ENCODE measurements around the gene HNRNPH1.

The HNRNPH1 gene

GRCh38 chr5:179605026-179605833 lies 18.2 kb downstream of the HNRNPH1 start:
- DNase-seq (ENCODE audit: insufficient read length) (no peak), FAIRE-seq (no peak)
- TF ChIP-seq TAF1 (IDR thresholded peaks at IDR 0.05; ENCODE audit: borderline replicate concordance, low read depth, low read length) (no peak), POLR2A (IDR thresholded peaks at IDR 0.05; ENCODE audit: low read depth, low read length) (no peak), POLR2AphosphoS5 (IDR thresholded peaks at IDR 0.05; ENCODE audit: low read depth, low read length) (no peak)

- FAIRE-seq (no peak), DNase-seq (ENCODE audit: insufficient read length) (no peak)
- TF ChIP-seq POLR2A (IDR thresholded peaks at IDR 0.05; ENCODE audit: low read depth, low read length) (no peak), TAF1 (IDR thresholded peaks at IDR 0.05; ENCODE audit: borderline replicate concordance, low read depth, low read length) (no peak), POLR2AphosphoS5 (IDR thresholded peaks at IDR 0.05; ENCODE audit: low read depth, low read length) (no peak)
Observed at GRCh38 chr5:179603308-179603707, 20.2 kb downstream of the HNRNPH1 start.

GRCh38 chr5:179601871-179602625 lies 21.4 kb downstream of the HNRNPH1 start:
- DNase-seq (ENCODE audit: insufficient read length) (no peak), FAIRE-seq (no peak)
- no peak for TF ChIP-seq TAF1 (IDR thresholded peaks at IDR 0.05; ENCODE audit: borderline replicate concordance, low read depth, low read length)
- no peak for TF ChIP-seq POLR2A (IDR thresholded peaks at IDR 0.05; ENCODE audit: low read depth, low read length)
- no peak for TF ChIP-seq POLR2AphosphoS5 (IDR thresholded peaks at IDR 0.05; ENCODE audit: low read depth, low read length)

- no peak for TF ChIP-seq POLR2AphosphoS5 (IDR thresholded peaks at IDR 0.05; ENCODE audit: low read depth, low read length)
- TF ChIP-seq POLR2A (IDR thresholded peaks at IDR 0.05; ENCODE audit: low read depth, low read length), result no peak
- no peak for TF ChIP-seq TAF1 (IDR thresholded peaks at IDR 0.05; ENCODE audit: borderline replicate concordance, low read depth, low read length)
- DNase-seq (ENCODE audit: insufficient read length) (no peak), FAIRE-seq (no peak)
Observed at GRCh38 chr5:179599973-179600372, 23.5 kb downstream of the HNRNPH1 start.

- TF ChIP-seq TAF1 (IDR thresholded peaks at IDR 0.05; ENCODE audit: borderline replicate concordance, low read depth, low read length) (no peak), POLR2A (IDR thresholded peaks at IDR 0.05; ENCODE audit: low read depth, low read length) (no peak), POLR2AphosphoS5 (IDR thresholded peaks at IDR 0.05; ENCODE audit: low read depth, low read length) (no peak)
- no peak for DNase-seq (ENCODE audit: insufficient read length)
- no peak for FAIRE-seq
Observed at GRCh38 chr5:179599566-179599965, 23.9 kb downstream of the HNRNPH1 start.

GRCh38 chr5:179599100-179599499 lies 24.4 kb downstream of the HNRNPH1 start:
- DNase-seq (ENCODE audit: insufficient read length), result no peak
- FAIRE-seq, result no peak
- no peak for TF ChIP-seq POLR2AphosphoS5 (IDR thresholded peaks at IDR 0.05; ENCODE audit: low read depth, low read length)
- no peak for TF ChIP-seq TAF1 (IDR thresholded peaks at IDR 0.05; ENCODE audit: borderline replicate concordance, low read depth, low read length)
- no peak for TF ChIP-seq POLR2A (IDR thresholded peaks at IDR 0.05; ENCODE audit: low read depth, low read length)

- FAIRE-seq, result no peak
- DNase-seq (ENCODE audit: insufficient read length), result no peak
- TF ChIP-seq POLR2A (IDR thresholded peaks at IDR 0.05; ENCODE audit: low read depth, low read length) (no peak), POLR2AphosphoS5 (IDR thresholded peaks at IDR 0.05; ENCODE audit: low read depth, low read length) (no peak)
Observed at GRCh38 chr5:179596421-179596820, 27.1 kb downstream of the HNRNPH1 start.

- no peak for TF ChIP-seq POLR2A (IDR thresholded peaks at IDR 0.05; ENCODE audit: low read depth, low read length)
- no peak for TF ChIP-seq POLR2AphosphoS5 (IDR thresholded peaks at IDR 0.05; ENCODE audit: low read depth, low read length)
- no peak for TF ChIP-seq TAF1 (IDR thresholded peaks at IDR 0.05; ENCODE audit: borderline replicate concordance, low read depth, low read length)
- no peak for DNase-seq (ENCODE audit: insufficient read length)
- no peak for FAIRE-seq
Observed at GRCh38 chr5:179595916-179596315, 27.6 kb downstream of the HNRNPH1 start.

GRCh38 chr5:179588166-179588565 lies 35.3 kb downstream of the HNRNPH1 start:
- FAIRE-seq (no peak), DNase-seq (ENCODE audit: insufficient read length) (no peak)
- TF ChIP-seq TAF1 (IDR thresholded peaks at IDR 0.05; ENCODE audit: borderline replicate concordance, low read depth, low read length) (no peak), POLR2AphosphoS5 (IDR thresholded peaks at IDR 0.05; ENCODE audit: low read depth, low read length) (no peak), POLR2A (IDR thresholded peaks at IDR 0.05; ENCODE audit: low read depth, low read length) (no peak)

- FAIRE-seq, result no peak
- DNase-seq (ENCODE audit: insufficient read length), result no peak
- TF ChIP-seq POLR2AphosphoS5 (IDR thresholded peaks at IDR 0.05; ENCODE audit: low read depth, low read length) (no peak), TAF1 (IDR thresholded peaks at IDR 0.05; ENCODE audit: borderline replicate concordance, low read depth, low read length) (no peak), POLR2A (IDR thresholded peaks at IDR 0.05; ENCODE audit: low read depth, low read length) (no peak)
Observed at GRCh38 chr5:179585941-179586401, 37.5 kb downstream of the HNRNPH1 start.

- no peak for DNase-seq (ENCODE audit: insufficient read length)
- TF ChIP-seq POLR2AphosphoS5 (IDR thresholded peaks at IDR 0.05; ENCODE audit: low read depth, low read length), result no peak
- no peak for FAIRE-seq
Observed at GRCh38 chr5:179577286-179577960, 46.0 kb downstream of the HNRNPH1 start.
